Keratinocyte (primary cell): Measurements from ENCODE around the gene TFDP2.

Experiments
- EZH2 ChIP-seq: IDR thresholded peaks from one replicate; pipeline ENCODE4 v1.6.1; 2012; ENCODE audit warnings: inconsistent platforms, mild to moderate bottlenecking, low read length, moderate library complexity
- TF ChIP-seq, protein P1 (sequence below), 3 experiments: IDR thresholded peaks in 1 of 3; conservative IDR thresholded peaks in 1 of 3; optimal IDR thresholded peaks in 1 of 3; 2 replicates in 2 of 3; 3 replicates in 1 of 3; pipeline versions ENCODE3 to v1.5.1; 2011; ENCODE audit warnings: low read length in 3 of 3, mild to moderate bottlenecking in 3 of 3, moderate library complexity in 2 of 3, control low read depth in 1 of 3, inconsistent platforms in 1 of 3; ENCODE audit not compliant: insufficient read depth in 2 of 3; ENCODE audit errors: extremely low read depth in 1 of 3

DNA sequence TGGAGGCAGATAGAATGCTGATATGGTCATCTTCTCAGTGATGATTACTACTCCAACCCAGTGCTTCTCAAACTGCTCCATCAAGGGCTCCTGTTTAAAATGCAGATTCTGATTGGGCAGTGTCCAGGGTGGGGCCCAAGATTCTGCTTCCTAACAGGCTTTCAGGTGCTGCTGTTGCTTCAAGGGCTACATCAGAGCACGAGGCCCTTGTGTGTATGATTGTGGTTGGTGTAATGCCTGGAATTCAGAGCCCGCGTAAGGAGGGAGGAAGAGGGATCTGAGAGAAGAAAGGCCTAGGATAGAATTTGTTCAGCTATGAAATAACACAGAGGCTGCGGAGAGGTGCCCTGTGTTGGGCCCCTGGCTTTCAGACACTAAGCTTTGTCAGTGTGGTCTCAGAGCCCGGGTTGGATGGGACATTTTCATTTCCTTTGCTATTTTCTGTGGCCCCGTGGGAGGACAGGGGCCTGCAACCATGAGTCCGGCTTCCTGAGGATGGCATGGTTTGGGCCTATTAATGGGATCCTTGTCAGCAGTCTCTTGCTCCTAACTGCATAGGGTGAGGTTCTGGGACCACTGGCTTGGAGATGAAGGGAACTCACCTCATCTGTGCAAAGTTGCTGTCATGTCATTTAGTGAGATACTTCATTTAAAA lies 219.9 kb downstream of the TFDP2 start:
- TF ChIP-seq, protein P1, sequence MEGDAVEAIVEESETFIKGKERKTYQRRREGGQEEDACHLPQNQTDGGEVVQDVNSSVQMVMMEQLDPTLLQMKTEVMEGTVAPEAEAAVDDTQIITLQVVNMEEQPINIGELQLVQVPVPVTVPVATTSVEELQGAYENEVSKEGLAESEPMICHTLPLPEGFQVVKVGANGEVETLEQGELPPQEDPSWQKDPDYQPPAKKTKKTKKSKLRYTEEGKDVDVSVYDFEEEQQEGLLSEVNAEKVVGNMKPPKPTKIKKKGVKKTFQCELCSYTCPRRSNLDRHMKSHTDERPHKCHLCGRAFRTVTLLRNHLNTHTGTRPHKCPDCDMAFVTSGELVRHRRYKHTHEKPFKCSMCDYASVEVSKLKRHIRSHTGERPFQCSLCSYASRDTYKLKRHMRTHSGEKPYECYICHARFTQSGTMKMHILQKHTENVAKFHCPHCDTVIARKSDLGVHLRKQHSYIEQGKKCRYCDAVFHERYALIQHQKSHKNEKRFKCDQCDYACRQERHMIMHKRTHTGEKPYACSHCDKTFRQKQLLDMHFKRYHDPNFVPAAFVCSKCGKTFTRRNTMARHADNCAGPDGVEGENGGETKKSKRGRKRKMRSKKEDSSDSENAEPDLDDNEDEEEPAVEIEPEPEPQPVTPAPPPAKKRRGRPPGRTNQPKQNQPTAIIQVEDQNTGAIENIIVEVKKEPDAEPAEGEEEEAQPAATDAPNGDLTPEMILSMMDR (optimal IDR thresholded peaks at IDR 0.05 in 1 of 3, IDR thresholded peaks at IDR 0.05 in 1 of 3, conservative IDR thresholded peaks at IDR 0.05 in 1 of 3; ENCODE audit: extremely low read depth in 1 of 3, insufficient read depth in 2 of 3, low read length in 3 of 3): no peak
- no peak for TF ChIP-seq EZH2
